Endothelial cell (in vitro differentiated cells): ENCODE measurements around the gene PKP1. TPM values are rescaled to one million over a fixed set of nuclear protein-coding genes. Genes with fewer than 3 reads are reported as not detected.

Experiments
- DNase-seq: peaks from one replicate; pipeline ENCODE4 v3.0.0; 2021; ENCODE audit warnings: low spot score
- H3K27ac Mint-ChIP-seq: one replicate; pipeline ENCODE4 v1.8.0; 2021; ENCODE audit warnings: mixed read lengths, inconsistent platforms; ENCODE audit not compliant: unreplicated experiment
- H3K27me3 Mint-ChIP-seq: one replicate; pipeline ENCODE4 v1.8.0; 2021; ENCODE audit warnings: mild to moderate bottlenecking, moderate library complexity, mixed read lengths, inconsistent platforms; ENCODE audit not compliant: unreplicated experiment
- H3K36me3 Mint-ChIP-seq: one replicate; pipeline ENCODE4 v1.8.0; 2021; ENCODE audit warnings: mild to moderate bottlenecking, low read depth, mixed read lengths, inconsistent platforms; ENCODE audit not compliant: unreplicated experiment
- H3K4me1 Mint-ChIP-seq: one replicate; pipeline ENCODE4 v1.8.0; 2021; ENCODE audit warnings: mild to moderate bottlenecking, mixed read lengths, inconsistent platforms; ENCODE audit not compliant: unreplicated experiment
- H3K4me3 Mint-ChIP-seq: one replicate; pipeline ENCODE4 v1.8.0; 2021; ENCODE audit warnings: mild to moderate bottlenecking, mixed read lengths, inconsistent platforms; ENCODE audit not compliant: unreplicated experiment
- H3K9me3 Mint-ChIP-seq: one replicate; pipeline ENCODE4 v1.8.0; 2021; ENCODE audit warnings: mixed read lengths, inconsistent platforms; ENCODE audit not compliant: unreplicated experiment
- total RNA-seq: library from RNA; stranded (reverse); fragmentation: NEBNext Ultra II Directional; extraction: Animal tissue kit (Norgen Biotek cat#: 25700); gene quantifications from one replicate; pipeline ENCODE4 v1.2.1, GENCODE V29; 2021; ENCODE audit not compliant: unreplicated experiment
- TF ChIP-seq, protein P1 (sequence below): fragments of 200-600 bp; sonication (generic); IDR thresholded peaks from one replicate; pipeline ENCODE4 v1.5.0; 2021; ENCODE audit warnings: antibody characterized with exemption; ENCODE audit not compliant: unreplicated experiment

Gene PKP1
- total RNA-seq, 1 donor from 2014 or later: 0.64 TPM

DNA sequence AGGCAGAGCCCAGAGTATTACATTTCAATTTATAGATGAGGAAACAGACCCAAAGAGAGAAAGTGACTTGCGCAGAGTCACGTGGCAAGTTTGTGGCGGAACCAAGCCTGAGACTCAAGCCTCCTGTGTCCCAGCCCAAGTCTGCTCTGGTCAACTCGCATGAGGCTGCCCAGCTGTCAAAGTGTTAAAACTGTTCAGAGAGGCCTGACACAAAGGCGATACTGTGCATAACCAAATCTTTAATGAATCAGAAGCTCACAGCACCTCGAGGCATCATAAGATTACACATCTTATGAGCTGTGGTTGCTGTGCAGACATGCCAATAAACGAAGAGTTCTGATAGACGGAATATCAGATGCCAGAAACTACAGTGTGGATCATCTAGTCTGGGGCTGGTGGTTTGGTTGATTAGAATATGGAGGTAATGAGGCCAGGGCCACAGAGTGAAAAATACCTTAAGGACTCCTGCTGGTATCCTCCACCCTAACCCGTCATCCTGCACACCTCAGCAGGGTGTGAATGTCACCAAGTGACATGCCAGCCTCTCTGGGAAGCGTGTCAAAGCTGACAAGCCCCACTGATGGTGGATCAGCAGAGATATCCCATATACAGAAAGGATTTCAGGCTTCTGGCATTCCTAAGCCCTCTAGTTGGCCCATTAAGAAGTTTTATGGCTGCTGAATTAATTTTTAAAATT, 52.0 kb downstream of the PKP1 start:
- no peaks in the 10 kb centered on the region for H3K4me1 Mint-ChIP-seq
- H3K4me3 Mint-ChIP-seq: no peak overlapping the region
- H3K36me3 Mint-ChIP-seq: no peaks in the 10 kb centered on the region
- DNase-seq: no peak
- H3K27me3 Mint-ChIP-seq: no peaks in the 10 kb centered on the region
- TF ChIP-seq, protein P1, sequence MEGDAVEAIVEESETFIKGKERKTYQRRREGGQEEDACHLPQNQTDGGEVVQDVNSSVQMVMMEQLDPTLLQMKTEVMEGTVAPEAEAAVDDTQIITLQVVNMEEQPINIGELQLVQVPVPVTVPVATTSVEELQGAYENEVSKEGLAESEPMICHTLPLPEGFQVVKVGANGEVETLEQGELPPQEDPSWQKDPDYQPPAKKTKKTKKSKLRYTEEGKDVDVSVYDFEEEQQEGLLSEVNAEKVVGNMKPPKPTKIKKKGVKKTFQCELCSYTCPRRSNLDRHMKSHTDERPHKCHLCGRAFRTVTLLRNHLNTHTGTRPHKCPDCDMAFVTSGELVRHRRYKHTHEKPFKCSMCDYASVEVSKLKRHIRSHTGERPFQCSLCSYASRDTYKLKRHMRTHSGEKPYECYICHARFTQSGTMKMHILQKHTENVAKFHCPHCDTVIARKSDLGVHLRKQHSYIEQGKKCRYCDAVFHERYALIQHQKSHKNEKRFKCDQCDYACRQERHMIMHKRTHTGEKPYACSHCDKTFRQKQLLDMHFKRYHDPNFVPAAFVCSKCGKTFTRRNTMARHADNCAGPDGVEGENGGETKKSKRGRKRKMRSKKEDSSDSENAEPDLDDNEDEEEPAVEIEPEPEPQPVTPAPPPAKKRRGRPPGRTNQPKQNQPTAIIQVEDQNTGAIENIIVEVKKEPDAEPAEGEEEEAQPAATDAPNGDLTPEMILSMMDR: no peak
- H3K27ac Mint-ChIP-seq: no peak overlapping the region
- no peaks in the 10 kb centered on the region for H3K9me3 Mint-ChIP-seq

DNA sequence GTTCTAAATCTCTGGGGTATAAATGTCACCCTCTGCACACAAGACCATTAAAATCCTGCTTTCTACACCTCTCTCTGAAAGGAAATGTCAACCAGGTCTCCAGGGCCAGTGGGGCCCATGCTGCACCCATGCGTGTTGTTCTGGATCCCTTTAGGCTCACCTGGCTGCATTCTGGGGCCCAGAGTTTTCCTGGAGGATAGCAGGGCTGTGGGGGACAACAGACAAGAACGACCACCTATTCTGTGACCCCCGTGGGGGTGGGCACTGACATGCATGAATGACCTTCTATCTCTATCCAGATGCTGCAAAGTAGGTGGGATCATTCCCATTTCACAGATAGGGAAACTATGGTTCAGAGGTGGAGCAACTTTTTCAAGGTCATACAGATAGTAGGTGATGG, 52.6 kb downstream of the PKP1 start:
- Mint-ChIP-seq H3K9me3 (no peaks in the 10 kb centered on the region), H3K36me3 (no peaks in the 10 kb centered on the region), H3K27me3 (no peaks in the 10 kb centered on the region), H3K4me1 (no peaks in the 10 kb centered on the region), H3K27ac (no peak overlapping the region), H3K4me3 (no peak overlapping the region)
- DNase-seq: no peak
- TF ChIP-seq, protein P1: no peak

DNA sequence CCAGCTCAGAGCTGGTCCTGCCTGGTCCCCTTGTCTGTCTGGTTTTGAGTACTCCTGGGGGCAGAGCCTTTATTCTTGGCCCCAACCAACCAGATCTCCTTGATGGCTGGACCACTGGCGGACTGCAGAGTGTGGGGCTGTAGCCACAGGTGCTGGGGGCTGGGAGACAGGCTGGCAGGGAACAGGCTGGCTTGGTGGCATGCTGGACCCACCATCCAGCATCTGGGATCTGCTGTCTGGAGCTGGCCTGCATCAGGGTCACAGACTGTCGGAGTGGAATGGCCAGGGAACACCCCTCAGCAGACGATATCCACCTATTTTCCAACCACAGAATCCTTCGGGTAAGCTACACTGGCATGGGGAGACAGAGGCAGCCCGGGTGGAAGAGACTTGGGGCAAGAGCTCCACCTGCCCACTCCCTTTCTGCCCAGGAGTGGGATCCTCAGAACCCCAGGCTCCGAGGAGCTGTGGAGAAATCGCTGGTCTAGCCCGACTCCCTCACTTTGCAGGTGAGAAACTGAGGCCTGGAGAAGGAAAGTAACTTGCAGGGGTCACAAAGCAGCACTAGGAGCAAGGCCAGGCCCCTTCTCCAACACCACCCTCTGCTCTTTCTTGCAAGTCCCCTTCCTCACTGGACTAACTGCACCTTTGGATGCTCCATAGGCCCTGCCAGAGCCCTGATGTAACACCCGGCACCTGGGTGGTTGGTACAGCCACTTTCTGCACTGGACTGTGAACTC, 53.6 kb downstream of the PKP1 start:
- no peaks in the 10 kb centered on the region for H3K36me3 Mint-ChIP-seq
- no peak overlapping the region for H3K4me3 Mint-ChIP-seq
- H3K9me3 Mint-ChIP-seq: no peaks in the 10 kb centered on the region
- no peaks in the 10 kb centered on the region for H3K4me1 Mint-ChIP-seq
- no peak for DNase-seq
- TF ChIP-seq, protein P1: no peak
- no peaks in the 10 kb centered on the region for H3K27me3 Mint-ChIP-seq
- no peak overlapping the region for H3K27ac Mint-ChIP-seq

DNA sequence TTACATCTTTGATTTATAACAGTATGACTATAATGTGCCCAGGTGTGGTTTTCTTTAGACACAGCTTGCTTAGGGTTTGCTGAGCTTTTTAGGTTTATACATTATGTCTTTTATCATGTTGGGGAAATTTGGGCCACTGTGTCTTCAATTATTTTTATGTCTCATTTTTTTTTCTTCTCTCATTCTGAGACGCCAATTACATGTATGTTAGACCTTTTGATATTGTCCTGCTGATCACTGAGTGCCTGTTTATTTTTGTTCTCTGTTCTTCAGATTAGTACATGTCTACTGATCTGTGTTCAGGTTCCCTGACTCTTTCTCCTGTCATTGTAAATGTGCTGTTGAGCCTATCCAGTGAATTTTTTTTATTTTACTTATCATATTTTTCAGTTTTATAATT, 58.1 kb downstream of the PKP1 start:
- Mint-ChIP-seq H3K36me3 (peaks cover 7% of the 10 kb centered on the region), H3K9me3 (no peaks in the 10 kb centered on the region), H3K4me1 (peaks cover 2% of the 10 kb centered on the region), H3K27me3 (peaks cover 1% of the 10 kb centered on the region), H3K4me3 (no peak overlapping the region), H3K27ac (no peak overlapping the region)
- TF ChIP-seq, protein P1: no peak
- no peak for DNase-seq
